SKM-1 (cell line): ENCODE data around the gene IKBKE.

Source experiments
- DNase-seq: peaks from one replicate; lab custom pipeline; 2025; ENCODE audit not compliant: unreplicated experiment; lab: John Stamatoyannopoulos, UW

Gene IKBKE

DNA sequence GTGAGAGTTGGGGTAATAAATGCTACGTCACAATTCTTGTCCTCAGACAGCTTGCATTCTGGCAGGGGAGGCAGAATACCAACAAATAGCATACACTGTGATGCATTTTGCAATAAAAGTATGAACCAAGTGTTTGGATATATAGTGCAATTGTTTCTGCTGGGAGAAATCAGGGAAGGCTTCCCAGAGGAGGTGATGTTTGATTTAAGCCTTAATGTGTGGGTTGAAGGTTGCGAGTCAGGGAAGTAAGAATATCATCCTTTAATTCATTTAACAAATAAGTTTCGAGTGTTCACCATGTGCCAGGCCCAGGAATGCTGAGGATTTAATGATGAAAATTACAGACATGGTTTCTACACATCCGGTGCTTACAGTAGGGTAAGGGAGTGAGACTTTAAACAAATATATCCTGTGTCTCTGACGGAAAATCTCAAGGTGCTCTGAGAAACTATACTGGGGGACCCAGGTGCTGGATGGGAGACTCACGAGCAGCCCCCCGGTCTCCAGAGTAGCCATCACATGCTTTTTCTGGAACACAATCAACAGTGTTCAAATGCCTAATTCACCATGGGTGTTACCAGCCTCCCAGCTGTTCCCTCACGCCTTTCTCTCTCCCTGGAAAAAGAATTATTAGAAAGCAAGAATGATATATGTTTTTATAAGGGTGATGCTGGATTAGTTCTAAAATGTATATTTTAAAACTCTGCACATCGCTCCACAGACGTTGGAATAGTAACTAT is 68.8 kb downstream of the IKBKE start:
- DNase-seq, result no peak

DNA sequence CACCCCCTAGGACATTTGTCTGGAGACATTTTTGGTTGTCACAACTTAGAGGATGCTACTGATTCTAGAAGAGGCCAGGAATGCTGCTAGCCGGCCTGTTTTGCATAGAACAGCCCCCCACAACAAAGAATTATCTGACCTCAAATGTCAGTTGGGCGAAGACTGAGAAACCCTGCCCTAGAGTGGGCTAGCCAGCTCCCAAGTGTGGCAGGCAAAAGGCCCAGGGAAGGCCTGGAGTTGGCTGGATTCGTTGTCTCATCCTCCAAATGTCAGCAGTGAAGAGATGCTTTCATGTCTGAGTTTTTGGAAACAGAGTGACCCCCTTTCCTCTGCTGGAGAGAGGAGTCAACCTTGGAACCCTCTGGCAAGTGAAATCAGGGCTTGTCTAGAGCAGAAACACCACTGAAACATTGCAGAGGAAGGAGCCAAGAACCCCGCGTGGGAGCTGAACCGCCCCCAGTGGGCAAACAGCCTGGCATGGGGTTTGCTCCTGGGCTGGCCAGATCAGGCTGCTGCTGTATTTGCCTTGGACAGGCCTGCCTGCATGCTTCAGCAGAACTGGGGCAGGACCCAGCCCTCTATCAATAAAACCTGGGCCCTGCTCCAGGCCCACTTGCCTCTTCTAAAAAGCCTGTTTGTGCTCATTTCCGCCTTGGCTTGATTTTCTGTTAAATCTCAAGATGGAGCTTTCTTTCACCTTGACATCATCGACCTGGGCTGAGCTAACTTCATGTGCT is 69.9 kb downstream of the IKBKE start:
- no peak for DNase-seq

DNA sequence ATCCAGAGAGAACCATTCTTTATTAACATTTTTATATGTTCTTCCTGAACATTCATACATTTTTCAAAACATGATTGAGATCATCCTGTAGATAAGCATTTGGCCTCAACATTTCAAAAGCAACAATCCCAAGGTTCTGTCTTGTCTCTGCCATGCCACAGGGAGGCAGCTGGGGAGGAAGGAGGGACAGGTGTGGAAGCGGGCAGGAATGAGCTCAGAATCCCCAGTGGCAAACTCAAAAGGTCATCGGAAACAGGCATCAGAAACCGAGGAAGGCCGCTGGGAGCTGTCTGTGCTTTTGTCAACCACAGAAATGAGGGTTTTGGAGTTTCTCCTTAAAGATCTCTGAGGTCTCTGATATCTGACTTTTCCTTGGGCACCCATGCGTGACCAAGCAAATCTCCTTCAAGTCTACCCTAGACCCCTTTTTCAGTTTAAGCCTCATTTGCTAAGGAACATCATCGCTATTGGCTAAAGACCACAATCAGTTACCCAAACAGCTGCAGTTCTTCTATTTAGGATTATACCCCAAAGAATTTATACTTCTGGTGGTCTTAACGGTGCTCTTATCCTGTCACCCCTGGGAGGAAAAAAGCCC is 71.1 kb downstream of the IKBKE start:
- no peak for DNase-seq

DNA sequence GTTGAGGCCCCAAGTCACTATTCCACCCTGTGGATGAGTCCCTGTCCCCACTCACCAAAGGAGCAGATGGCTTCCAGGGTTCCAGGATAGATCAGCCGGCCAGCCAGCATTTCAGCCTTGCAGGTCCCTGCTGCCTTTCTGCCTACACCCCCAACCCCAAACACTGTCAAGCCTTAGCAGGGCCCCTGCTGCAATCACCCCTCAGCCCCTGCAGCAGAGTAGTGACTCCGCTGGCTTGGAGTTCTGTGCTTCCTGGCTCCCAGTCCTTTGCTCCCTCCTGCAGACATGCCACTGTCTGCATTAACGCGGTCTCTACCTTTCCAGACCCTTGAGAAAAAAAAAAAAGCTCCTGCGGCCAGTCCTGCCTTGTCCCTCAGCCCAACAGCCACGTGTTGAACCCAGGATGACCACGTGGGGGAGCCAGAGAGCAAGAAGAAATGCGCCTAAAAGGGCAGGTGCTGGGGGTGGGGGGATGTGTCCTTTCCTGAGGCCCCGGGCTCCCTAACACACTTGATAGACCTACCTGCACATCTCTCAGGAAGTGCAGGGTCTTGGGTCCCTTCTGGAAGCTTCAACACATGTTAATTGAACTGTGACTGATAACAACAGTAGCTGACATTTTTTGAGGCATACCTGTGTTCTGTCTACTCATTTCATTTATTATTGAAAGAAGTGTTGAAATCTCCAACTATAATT is 74.4 kb downstream of the IKBKE start:
- DNase-seq, result peak; percentile 68

DNA sequence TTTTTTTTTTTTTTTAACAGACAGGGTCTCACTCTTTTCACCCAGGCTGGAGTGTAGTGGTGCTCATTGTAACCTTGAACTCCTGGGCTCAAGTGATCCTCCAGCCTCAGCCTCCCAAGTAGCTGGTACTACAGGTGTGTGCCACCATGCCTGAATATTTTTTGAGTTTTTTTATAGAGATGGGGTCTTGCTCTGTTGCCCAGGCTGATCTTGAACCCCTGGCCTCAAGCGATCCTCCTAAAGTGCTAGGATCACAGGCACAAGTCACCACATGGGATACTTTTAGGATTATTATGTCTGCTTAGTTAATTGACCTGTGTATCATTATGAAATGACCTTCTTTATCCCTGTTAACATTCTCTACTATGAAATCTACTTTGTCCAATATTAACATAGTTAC is 75.1 kb downstream of the IKBKE start:
- DNase-seq, result no peak
